Endothelial cell of umbilical vein (primary cell): ENCODE measurements around the gene KCND2. TPM values are rescaled to one million over a fixed set of nuclear protein-coding genes. Genes with fewer than 3 reads are reported as not detected.

Source experiments
- BruUV-seq: library from RNA; stranded (reverse); fragments of 400-500 nt; replicated peaks from 2 replicates; lab custom pipeline; 2021; lab: Mats Ljungman, UMichigan
- CTCF ChIA-PET: fragments of 300-600, 350-600 bp; sonication (Branson Sonifier 250); formaldehyde crosslinking; loops from one replicate; lab custom pipeline; 2021; ENCODE audit warnings: antibody characterized with exemption, inconsistent platforms; lab: Charles Lee
- POLR2A ChIA-PET: fragments of 300-600, 350-600 bp; sonication (Branson Sonifier 250); formaldehyde crosslinking; loops from one replicate; lab custom pipeline; 2021; ENCODE audit warnings: antibody characterized with exemption, inconsistent platforms; lab: Charles Lee
- DNase-seq: peaks from one replicate; pipeline ENCODE4 v3.0.0-alpha.2; 2011; ENCODE audit warnings: low read depth, low spot score
- FAIRE-seq: peaks from 2 replicates; lab custom pipeline; 2011; peaks lifted over from hg19 to GRCh38; lab: Jason Lieb, UNC
- H2AFZ ChIP-seq: 2 replicates; pipeline ENCODE4 v1.6.0; 2012; ENCODE audit warnings: low read depth, low read length, control low read depth, inconsistent platforms
- H3K27ac ChIP-seq: 2 replicates; pipeline ENCODE4 v1.5.1; 2011; ENCODE audit warnings: low read depth, mild to moderate bottlenecking, control low read depth, low read length, moderate library complexity; ENCODE audit not compliant: insufficient read depth
- H3K27me3 ChIP-seq, 2 experiments: 2 replicates each; pipeline versions ENCODE4 v1.6.0 to v1.6.1; 2011; ENCODE audit warnings: low read length in 2 of 2, mixed read lengths in 1 of 2; ENCODE audit not compliant: control insufficient read depth in 2 of 2, insufficient read depth in 2 of 2
- H3K36me3 ChIP-seq, 2 experiments: 2 replicates in 1 of 2; 3 replicates in 1 of 2; pipeline ENCODE4 v1.5.1; 2011; ENCODE audit warnings: low read length in 2 of 2, mild to moderate bottlenecking in 1 of 2, moderate library complexity in 1 of 2; ENCODE audit not compliant: control insufficient read depth in 2 of 2, insufficient read depth in 2 of 2; ENCODE audit errors: extremely low read depth in 1 of 2
- H3K4me1 ChIP-seq: 3 replicates; pipeline ENCODE4 v1.5.1; 2011; ENCODE audit warnings: mild to moderate bottlenecking, low read length; ENCODE audit not compliant: control insufficient read depth, insufficient read depth; ENCODE audit errors: extremely low read depth
- H3K4me2 ChIP-seq: 2 replicates; pipeline ENCODE4 v1.6.1; 2011; ENCODE audit warnings: low read length, control low read depth, mixed read lengths; ENCODE audit not compliant: insufficient read depth
- H3K4me3 ChIP-seq, 3 experiments: fragments of 200-600 bp in 1 of 3; sonication (generic), shearing (Covaris generic) in 1 of 3; replicated peaks in 1 of 3; 2 replicates each; pipeline ENCODE4 v1.5.1; 2011 to 2016; ENCODE audit warnings: control low read depth in 3 of 3, low read length in 3 of 3, mild to moderate bottlenecking in 2 of 3, inconsistent platforms in 1 of 3, low read depth in 1 of 3, moderate library complexity in 1 of 3; ENCODE audit not compliant: insufficient read depth in 1 of 3
- H3K79me2 ChIP-seq: 2 replicates; pipeline ENCODE4 v1.6.0; 2012; ENCODE audit warnings: low read length, inconsistent platforms; ENCODE audit not compliant: control insufficient read depth, insufficient read depth
- H3K9ac ChIP-seq: replicated peaks from 2 replicates; pipeline ENCODE3; 2011; ENCODE audit warnings: low read length, control low read depth; ENCODE audit not compliant: insufficient read depth; ENCODE audit errors: extremely low read depth
- H3K9me1 ChIP-seq: replicated peaks from 3 replicates; pipeline ENCODE4 v1.6.0; 2011; ENCODE audit warnings: mild to moderate bottlenecking, low read length; ENCODE audit not compliant: control insufficient read depth, insufficient read depth; ENCODE audit errors: extremely low read depth
- H3K9me3 ChIP-seq: replicated peaks from 2 replicates; pipeline ENCODE4 v1.5.1; 2012; ENCODE audit warnings: low read length, inconsistent platforms; ENCODE audit not compliant: control insufficient read depth, insufficient read depth
- H4K20me1 ChIP-seq: replicated peaks from 2 replicates; pipeline ENCODE3; 2011; ENCODE audit warnings: mild to moderate bottlenecking, low read length; ENCODE audit not compliant: control insufficient read depth, insufficient read depth; ENCODE audit errors: extremely low read depth
- EZH2 ChIP-seq: IDR thresholded peaks from 2 replicates; pipeline ENCODE4 v1.6.1; 2012; ENCODE audit warnings: borderline replicate concordance, low read depth, mild to moderate bottlenecking, moderate library complexity, low read length, inconsistent platforms; ENCODE audit not compliant: severe bottlenecking
- FOS ChIP-seq: IDR thresholded peaks from 2 replicates; pipeline ENCODE4 v1.6.1; 2011; ENCODE audit warnings: mild to moderate bottlenecking, low read length, moderate library complexity, borderline replicate concordance; ENCODE audit not compliant: insufficient read depth
- GATA2 ChIP-seq: IDR thresholded peaks from 2 replicates; pipeline ENCODE4 v1.7.0; 2011; ENCODE audit warnings: low read depth, mild to moderate bottlenecking, moderate library complexity, mixed read lengths, low read length; ENCODE audit not compliant: insufficient read length, insufficient read depth
- JUN ChIP-seq: IDR thresholded peaks from 2 replicates; pipeline ENCODE4 v1.6.1; 2011; ENCODE audit warnings: borderline replicate concordance, low read depth; ENCODE audit not compliant: insufficient read length, insufficient read depth
- POLR2A ChIP-seq: IDR thresholded peaks from 2 replicates; pipeline ENCODE4 v1.6.1; 2012; ENCODE audit warnings: low read depth, mild to moderate bottlenecking, control low read depth, low read length
- dilution Hi-C: fragments of 300-500 bp; cut with MboI; formaldehyde crosslinking; loops from one replicate; pipeline ENCODE4 v1.15.0; 2019; ENCODE audit warnings: low sequenced_read_pairs; ENCODE audit not compliant: extremely low pct_ligation_motif_present
- intact Hi-C: fragments of 100-400 bp; cut with micrococcal nuclease; formaldehyde crosslinking; loops from one replicate; pipeline ENCODE4 v1.10.0; 2022
- polyA plus RNA-seq, 4 experiments: library from polyadenylated mRNA; depleted of rRNA in 3 of 4; stranded (reverse) in 3 of 4; unstranded in 1 of 4; fragments of >200 nt; gene quantifications; 2 replicates each; pipeline versions ENCODE4 v1.2.1 to v1.2.3, GENCODE V29; 2011 to 2012; ENCODE audit warnings: missing spikeins in 1 of 4
- total RNA-seq: library from RNA; stranded (reverse); gene quantifications from 2 replicates; pipeline ENCODE4 v1.2.3, GENCODE V29; 2021
- TF ChIP-seq, protein P1 (sequence below), 2 donors: IDR thresholded peaks; 1 replicate in 1 of 2; 2 replicates in 1 of 2; pipeline ENCODE4 v1.5.1; 2011; ENCODE audit warnings: low read length in 2 of 2, mild to moderate bottlenecking in 2 of 2, moderate library complexity in 2 of 2, control low read depth in 1 of 2, inconsistent platforms in 1 of 2, low read depth in 1 of 2; ENCODE audit not compliant: insufficient read depth in 1 of 2; ENCODE audit errors: extremely low read depth in 1 of 2
- TF ChIP-seq, protein P2 (sequence below): IDR thresholded peaks from 2 replicates; pipeline ENCODE4 v1.6.1; 2011; ENCODE audit not compliant: insufficient read depth, insufficient read length

The KCND2 gene
- total and polyA plus RNA-seq, 2 donors (not counting 3 experiments of a cell fraction or from before 2014, with no cell fraction given) = not detected

GRCh38 chr7:120395526-120396019 lies 122.6 kb downstream of the KCND2 start:
- Histone ChIP-seq H3K79me2 (no peaks in the 10 kb centered on the region), H3K9me3 (no peaks in the 10 kb centered on the region), H3K9ac (no peak overlapping the region), H3K36me3 (no peaks in the 10 kb centered on the region), H3K4me1 (no peaks in the 10 kb centered on the region), H3K27ac (no peak overlapping the region), H2AFZ (no peak overlapping the region), H4K20me1 (no peaks in the 10 kb centered on the region), H3K4me3 (no peak overlapping the region), H3K4me2 (no peak overlapping the region), H3K27me3 (no peaks in the 10 kb centered on the region), H3K9me1 (no peaks in the 10 kb centered on the region)
- DNase-seq (no peak), FAIRE-seq (no peak)
- ChIA-PET CTCF (no interaction called here), POLR2A (no interaction called here)
- no peak for TF ChIP-seq FOS
- no peak for TF ChIP-seq POLR2A
- TF ChIP-seq, protein P1, sequence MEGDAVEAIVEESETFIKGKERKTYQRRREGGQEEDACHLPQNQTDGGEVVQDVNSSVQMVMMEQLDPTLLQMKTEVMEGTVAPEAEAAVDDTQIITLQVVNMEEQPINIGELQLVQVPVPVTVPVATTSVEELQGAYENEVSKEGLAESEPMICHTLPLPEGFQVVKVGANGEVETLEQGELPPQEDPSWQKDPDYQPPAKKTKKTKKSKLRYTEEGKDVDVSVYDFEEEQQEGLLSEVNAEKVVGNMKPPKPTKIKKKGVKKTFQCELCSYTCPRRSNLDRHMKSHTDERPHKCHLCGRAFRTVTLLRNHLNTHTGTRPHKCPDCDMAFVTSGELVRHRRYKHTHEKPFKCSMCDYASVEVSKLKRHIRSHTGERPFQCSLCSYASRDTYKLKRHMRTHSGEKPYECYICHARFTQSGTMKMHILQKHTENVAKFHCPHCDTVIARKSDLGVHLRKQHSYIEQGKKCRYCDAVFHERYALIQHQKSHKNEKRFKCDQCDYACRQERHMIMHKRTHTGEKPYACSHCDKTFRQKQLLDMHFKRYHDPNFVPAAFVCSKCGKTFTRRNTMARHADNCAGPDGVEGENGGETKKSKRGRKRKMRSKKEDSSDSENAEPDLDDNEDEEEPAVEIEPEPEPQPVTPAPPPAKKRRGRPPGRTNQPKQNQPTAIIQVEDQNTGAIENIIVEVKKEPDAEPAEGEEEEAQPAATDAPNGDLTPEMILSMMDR (IDR thresholded peaks at IDR 0.05; ENCODE audit: extremely low read depth in 1 of 2, insufficient read depth in 1 of 2, low read depth in 1 of 2, low read length in 2 of 2) = no peak
- TF ChIP-seq, protein P2, sequence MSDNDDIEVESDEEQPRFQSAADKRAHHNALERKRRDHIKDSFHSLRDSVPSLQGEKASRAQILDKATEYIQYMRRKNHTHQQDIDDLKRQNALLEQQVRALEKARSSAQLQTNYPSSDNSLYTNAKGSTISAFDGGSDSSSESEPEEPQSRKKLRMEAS = no peak
- no peak for TF ChIP-seq EZH2
- TF ChIP-seq GATA2 = no peak
- no peak for TF ChIP-seq JUN
- dilution Hi-C loops = no loop called here
- intact Hi-C loops = no loop called here
- BruUV-seq = no TSS peak
